AG20443 (cell line): Measurements from ENCODE around the gene PDK1.
"Not testable (repeated sequence)": the region's sequence is repeated elsewhere in the genome, so short reads cannot be mapped to it uniquely, and the experiment has no call there.

Source experiments
- DNase-seq: peaks from one replicate; pipeline ENCODE4 v3.0.0; 2012; ENCODE audit warnings: low spot score, mixed read lengths

PDK1 gene

GRCh38 chr2:172552547-172553291, 3.2 kb upstream of the PDK1 start:
- peak; percentile 39 for DNase-seq

GRCh38 chr2:172554352-172555271, 1.3 kb upstream of the PDK1 start:
- DNase-seq, result no peak

DNA sequence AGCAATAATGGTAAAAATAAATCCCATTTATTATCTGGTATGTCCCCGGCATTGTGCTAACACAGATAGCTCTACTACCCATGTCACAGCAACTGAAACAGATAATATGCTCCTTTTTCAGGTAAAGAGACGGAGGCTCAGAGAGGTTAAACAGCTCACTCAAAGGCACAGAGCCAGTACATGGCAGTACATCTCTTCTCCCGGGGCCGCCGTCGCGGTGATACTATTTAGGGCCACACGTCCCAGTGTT, 693 bp upstream of the PDK1 start:
- DNase-seq, result no peak

GRCh38 chr2:172556284-172557033, 569 bp downstream of the PDK1 start:
- DNase-seq, result peak; percentile 62

DNA sequence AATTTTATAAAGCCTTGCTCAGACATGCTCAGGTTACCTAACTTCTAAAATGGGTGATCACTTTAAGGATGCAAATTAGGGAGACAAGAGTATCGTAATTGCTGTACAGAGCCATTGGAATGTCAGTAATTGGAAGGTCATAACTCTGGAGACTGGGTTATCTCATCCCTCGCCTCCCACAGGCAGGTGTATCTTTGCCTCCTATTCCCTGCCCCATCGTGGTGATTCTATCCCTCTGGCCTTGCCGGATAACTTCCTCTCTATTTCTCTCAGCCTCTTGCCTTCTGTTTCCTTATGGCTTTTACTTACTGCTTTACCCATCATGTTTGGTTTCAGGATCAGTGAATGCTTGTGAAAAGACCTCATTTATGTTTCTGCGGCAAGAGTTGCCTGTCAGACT, 2.5 kb downstream of the PDK1 start:
- DNase-seq, result no peak

- no peak for DNase-seq
Observed at GRCh38 chr2:172560721-172561120, 4.8 kb downstream of the PDK1 start.

GRCh38 chr2:172561270-172561669, 5.4 kb downstream of the PDK1 start:
- no peak for DNase-seq

DNA sequence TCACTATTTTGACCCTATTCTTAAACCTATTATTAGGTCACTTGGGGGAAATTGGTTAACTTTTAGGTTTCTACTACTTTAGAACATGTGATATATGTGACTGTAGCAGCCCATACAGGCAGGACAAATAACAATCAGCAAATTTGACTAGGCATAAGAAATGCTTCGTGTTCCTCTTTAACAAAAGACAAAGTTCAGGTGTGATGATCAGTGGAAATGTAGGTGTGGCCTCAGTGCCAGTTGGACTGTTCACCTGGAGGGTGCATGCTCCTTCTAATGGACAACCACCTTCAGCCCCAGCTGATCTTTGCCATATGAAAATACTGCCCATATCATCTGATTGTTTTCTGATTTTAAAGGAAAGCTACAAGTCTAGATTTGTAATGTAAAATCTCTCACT, 6.4 kb downstream of the PDK1 start:
- DNase-seq, result no peak

GRCh38 chr2:172564376-172564775, 8.5 kb downstream of the PDK1 start:
- DNase-seq, result no peak

- DNase-seq, result no peak
Observed at GRCh38 chr2:172571245-172571644, 15.4 kb downstream of the PDK1 start.

- no peak for DNase-seq
Observed at GRCh38 chr2:172572981-172573380, 17.1 kb downstream of the PDK1 start.

DNA sequence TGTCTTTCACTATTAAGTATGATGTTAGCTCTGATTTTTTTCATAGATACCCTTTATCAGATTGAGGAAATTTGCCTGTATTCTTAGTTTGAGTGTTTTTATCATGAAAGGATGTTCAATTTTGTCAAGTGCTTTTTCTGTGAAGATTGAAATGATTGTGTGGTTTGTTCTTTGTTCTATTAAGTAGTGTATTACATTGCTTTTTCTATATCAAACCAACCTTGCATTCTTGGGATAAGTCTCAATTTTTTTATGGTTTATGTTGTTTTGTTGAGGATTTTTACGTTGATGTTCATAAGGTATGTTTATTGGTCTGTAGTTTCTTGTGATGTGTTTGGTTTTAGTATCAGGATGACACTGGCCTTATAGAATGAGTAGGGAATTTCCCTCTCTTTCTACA, 19.1 kb downstream of the PDK1 start:
- no peak for DNase-seq

GRCh38 chr2:172578054-172578453, 22.2 kb downstream of the PDK1 start:
- no peak for DNase-seq

DNA sequence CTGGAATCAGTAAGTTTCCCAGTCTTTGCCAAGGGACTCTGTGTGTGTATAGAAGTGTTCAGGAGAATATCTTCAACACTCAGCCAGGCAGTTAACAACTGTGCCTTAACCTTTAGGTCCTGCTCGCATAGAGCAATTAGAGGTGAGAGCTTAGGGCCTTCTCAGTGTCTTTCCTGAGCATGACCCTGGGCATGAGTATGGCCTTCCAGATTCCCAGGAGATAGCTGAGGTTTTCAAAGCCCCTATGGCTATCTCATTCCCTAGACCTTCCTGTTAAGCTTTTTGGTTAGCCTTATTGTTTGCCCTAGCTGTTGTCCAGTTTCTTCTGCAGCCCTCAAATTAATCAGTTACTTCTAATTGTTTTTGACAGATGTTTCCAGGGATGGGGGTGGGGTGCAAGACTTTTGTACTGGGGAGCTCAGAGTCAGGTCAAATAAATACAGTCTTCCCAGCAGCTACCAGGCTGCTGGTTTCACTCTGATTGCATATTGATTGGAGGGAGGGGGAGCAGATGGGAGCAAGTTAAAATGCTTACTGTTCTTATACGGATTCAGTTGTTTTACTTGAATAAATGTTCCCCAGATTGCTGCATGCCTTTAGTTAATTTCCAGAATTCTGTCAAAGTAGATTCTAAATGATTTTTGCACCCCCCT, 23.1 kb downstream of the PDK1 start:
- no peak for DNase-seq

DNA sequence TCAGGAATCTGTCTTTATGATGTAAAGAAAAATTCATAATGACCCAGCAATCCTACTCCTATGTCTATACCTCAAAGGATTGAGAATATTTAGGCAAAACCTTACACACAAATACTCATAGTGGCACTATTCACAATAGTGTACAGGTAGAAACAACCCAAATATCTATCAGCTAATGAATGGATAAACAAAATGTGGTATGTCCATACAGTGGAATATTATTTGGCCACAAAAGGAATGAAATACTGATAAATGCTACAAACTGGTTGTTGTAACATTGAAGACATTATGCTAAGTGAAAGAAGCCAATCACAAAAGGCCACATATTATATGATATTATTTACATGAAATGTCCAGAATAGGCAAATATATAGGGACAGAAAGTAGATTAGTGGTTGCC, 24.7 kb downstream of the PDK1 start:
- no peak for DNase-seq

DNA sequence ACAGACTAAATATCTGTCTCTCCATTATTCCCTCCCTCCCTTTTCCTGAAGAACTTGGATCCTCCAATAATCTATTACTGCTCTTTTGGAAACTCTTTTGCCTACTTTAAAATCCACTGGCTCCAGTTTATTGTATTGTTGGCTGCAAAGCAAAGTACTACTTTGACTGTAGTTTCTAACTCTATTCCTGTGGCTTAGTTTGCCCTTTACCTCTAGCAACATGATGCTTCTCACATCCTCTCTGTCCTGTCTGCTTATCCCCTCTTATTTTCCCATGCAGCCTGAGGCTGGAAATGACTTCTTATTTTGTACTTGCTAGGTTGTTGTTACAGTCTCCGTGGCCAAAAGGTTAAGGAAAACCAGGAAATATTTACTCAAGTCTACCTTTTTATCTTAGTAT, 26.8 kb downstream of the PDK1 start:
- DNase-seq, result no peak

GRCh38 chr2:172586245-172586891, 30.5 kb downstream of the PDK1 start:
- DNase-seq, result no peak

- DNase-seq, result not testable (repeated sequence)
Observed at GRCh38 chr2:172587231-172587630, 31.3 kb downstream of the PDK1 start.

GRCh38 chr2:172588931-172589330, 33.0 kb downstream of the PDK1 start:
- no peak for DNase-seq

- DNase-seq, result not testable (repeated sequence)
Observed at GRCh38 chr2:172591386-172591785, 35.5 kb downstream of the PDK1 start.

- not testable (repeated sequence) for DNase-seq
Observed at GRCh38 chr2:172592190-172592589, 36.3 kb downstream of the PDK1 start.

GRCh38 chr2:172596776-172597175, 40.9 kb downstream of the PDK1 start:
- DNase-seq, result no peak
